Measurements from ENCODE around the gene BPIFA1.

The BPIFA1 gene

GRCh38 chr20:33291830-33292355, 56.1 kb downstream of the BPIFA1 start:
- H3K9me3 ChIP-seq (ENCODE audit: insufficient read depth, low read depth, low read length) = no peaks in the 10 kb centered on the region
- H3K27me3 ChIP-seq (ENCODE audit: insufficient read depth, low read length) = peaks cover 2% of the 10 kb centered on the region; the same call in 1 of the 2 replicates
- H3K27ac ChIP-seq (ENCODE audit: low read length) = no peak overlapping the region
- H3K36me3 ChIP-seq (ENCODE audit: insufficient read depth, low read depth, low read length) = no peaks in the 10 kb centered on the region
- H3K4me1 ChIP-seq (ENCODE audit: insufficient read depth, low read length) = no peaks in the 10 kb centered on the region
- no peak overlapping the region for H3K9ac ChIP-seq (ENCODE audit: low read depth, low read length)
- no peak overlapping the region for H3K4me3 ChIP-seq (ENCODE audit: low read length)

Measured in iPS-20b (cell line).